AG04450 (cell line): ENCODE data around the gene TBATA. TPM values are rescaled to one million over a fixed set of nuclear protein-coding genes. Genes with fewer than 3 reads are reported as not detected.
"Not testable (repeated sequence)": the region's sequence is repeated elsewhere in the genome, so short reads cannot be mapped to it uniquely, and the experiment has no call there.

ENCODE experiments used
- CTCF ChIA-PET: fragments of 300-600, 350-600 bp; formaldehyde crosslinking; extraction: SDS; loops from one replicate; lab custom pipeline; 2022; ENCODE audit warnings: antibody characterized with exemption, inconsistent platforms; lab: Charles Lee
- POLR2A ChIA-PET: fragments of 350-600 bp; formaldehyde crosslinking; extraction: SDS; loops from one replicate; lab custom pipeline; 2021; ENCODE audit warnings: antibody characterized with exemption, inconsistent platforms; lab: Yijun Ruan, JAX
- DNase-seq: peaks from one replicate; pipeline ENCODE4 v3.0.0-alpha.2; 2011; ENCODE audit warnings: low read depth, low spot score
- H3K27ac ChIP-seq: one replicate; pipeline ENCODE4 v1.5.1; 2012; ENCODE audit warnings: low read depth, low read length, control low read depth
- H3K27me3 ChIP-seq: one replicate; pipeline ENCODE4 v1.6.0; 2012; ENCODE audit warnings: low read length; ENCODE audit not compliant: control insufficient read depth, insufficient read depth
- H3K4me3 ChIP-seq: 2 replicates; pipeline ENCODE4 v1.5.1; 2011; ENCODE audit warnings: mild to moderate bottlenecking, low read depth, low read length, control low read depth
- H3K9me3 ChIP-seq: 2 replicates; pipeline ENCODE4 v1.5.1; 2012; ENCODE audit warnings: low read length; ENCODE audit not compliant: control insufficient read depth, insufficient read depth
- polyA plus RNA-seq: library from polyadenylated mRNA; depleted of rRNA; stranded (reverse); fragments of >200 nt; gene quantifications from 2 replicates; pipeline ENCODE4 v1.2.3, GENCODE V29; 2011
- TF ChIP-seq, protein P1 (sequence below): IDR thresholded peaks from 2 replicates; pipeline ENCODE4 v1.5.1; 2011; ENCODE audit warnings: low read depth, low read length, control low read depth, inconsistent platforms

The TBATA gene
- polyA plus RNA-seq, 1 experiment, result not detected

DNA sequence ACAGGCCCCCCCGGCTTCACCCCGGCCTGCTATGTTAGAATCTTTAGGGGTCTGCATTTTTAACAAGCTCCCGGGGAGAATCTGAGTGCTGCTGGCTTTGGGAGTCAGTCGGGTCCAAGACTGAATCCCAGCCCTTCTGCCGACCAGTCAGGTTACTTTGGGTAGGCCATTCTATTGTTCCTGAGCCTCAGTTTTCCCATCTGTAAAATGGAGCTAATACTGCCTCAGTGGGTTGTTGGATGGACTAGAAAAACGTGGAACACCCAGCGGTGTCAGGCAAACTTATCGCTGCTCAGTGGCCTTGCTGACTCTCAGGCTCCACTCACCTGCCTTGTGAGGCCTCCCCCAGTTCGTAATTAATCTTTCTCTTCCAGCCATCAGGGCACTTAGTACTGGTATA, 11.7 kb downstream of the TBATA start:
- DNase-seq, result no peak
- CTCF ChIA-PET, result interaction anchor here (1.8 kb wide), 1 partner anchor 14 kb away, joined by 6 read pairs; no protein-coding TSS in a partner anchor

DNA sequence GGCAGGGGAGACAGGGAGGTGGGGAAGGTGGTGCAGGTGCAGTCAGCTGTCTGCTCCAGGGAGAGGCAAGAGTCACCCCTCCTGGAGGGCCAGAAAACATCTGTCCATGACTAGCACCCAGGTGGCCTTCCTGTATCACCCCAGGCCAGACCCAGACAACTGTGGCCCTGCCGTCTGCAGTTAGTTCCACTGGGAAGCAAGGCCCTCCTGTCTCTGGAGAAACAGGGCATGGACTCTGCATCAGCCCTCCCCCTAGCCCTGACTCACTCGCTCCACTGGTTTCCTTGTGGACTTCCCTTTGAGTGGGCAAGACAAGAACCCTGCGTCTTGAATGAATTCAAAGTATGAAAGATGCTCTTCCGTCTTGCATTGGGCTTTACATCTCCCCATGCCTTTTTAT, 12.6 kb downstream of the TBATA start:
- Histone ChIP-seq H3K27me3 (peaks cover 40% of the 10 kb centered on the region), H3K27ac (no peak overlapping the region), H3K4me3 (no peak overlapping the region), H3K9me3 (no peaks in the 10 kb centered on the region)
- DNase-seq, result no peak
- POLR2A ChIA-PET, result no interaction called here
- TF ChIP-seq, protein P1, sequence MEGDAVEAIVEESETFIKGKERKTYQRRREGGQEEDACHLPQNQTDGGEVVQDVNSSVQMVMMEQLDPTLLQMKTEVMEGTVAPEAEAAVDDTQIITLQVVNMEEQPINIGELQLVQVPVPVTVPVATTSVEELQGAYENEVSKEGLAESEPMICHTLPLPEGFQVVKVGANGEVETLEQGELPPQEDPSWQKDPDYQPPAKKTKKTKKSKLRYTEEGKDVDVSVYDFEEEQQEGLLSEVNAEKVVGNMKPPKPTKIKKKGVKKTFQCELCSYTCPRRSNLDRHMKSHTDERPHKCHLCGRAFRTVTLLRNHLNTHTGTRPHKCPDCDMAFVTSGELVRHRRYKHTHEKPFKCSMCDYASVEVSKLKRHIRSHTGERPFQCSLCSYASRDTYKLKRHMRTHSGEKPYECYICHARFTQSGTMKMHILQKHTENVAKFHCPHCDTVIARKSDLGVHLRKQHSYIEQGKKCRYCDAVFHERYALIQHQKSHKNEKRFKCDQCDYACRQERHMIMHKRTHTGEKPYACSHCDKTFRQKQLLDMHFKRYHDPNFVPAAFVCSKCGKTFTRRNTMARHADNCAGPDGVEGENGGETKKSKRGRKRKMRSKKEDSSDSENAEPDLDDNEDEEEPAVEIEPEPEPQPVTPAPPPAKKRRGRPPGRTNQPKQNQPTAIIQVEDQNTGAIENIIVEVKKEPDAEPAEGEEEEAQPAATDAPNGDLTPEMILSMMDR, result no peak
- CTCF ChIA-PET, result interaction anchor here (1.8 kb wide), 1 partner anchor 13 kb away, joined by 6 read pairs; no protein-coding TSS in a partner anchor

More for the DNA sequence above, 11.7 kb downstream of the TBATA start:
- H3K27me3 ChIP-seq, result peaks cover 36% of the 10 kb centered on the region
- H3K9me3 ChIP-seq, result no peaks in the 10 kb centered on the region
- H3K4me3 ChIP-seq, result no peak overlapping the region
- TF ChIP-seq, protein P1, result no peak
- POLR2A ChIA-PET, result no interaction called here
- no peak overlapping the region for H3K27ac ChIP-seq

DNA sequence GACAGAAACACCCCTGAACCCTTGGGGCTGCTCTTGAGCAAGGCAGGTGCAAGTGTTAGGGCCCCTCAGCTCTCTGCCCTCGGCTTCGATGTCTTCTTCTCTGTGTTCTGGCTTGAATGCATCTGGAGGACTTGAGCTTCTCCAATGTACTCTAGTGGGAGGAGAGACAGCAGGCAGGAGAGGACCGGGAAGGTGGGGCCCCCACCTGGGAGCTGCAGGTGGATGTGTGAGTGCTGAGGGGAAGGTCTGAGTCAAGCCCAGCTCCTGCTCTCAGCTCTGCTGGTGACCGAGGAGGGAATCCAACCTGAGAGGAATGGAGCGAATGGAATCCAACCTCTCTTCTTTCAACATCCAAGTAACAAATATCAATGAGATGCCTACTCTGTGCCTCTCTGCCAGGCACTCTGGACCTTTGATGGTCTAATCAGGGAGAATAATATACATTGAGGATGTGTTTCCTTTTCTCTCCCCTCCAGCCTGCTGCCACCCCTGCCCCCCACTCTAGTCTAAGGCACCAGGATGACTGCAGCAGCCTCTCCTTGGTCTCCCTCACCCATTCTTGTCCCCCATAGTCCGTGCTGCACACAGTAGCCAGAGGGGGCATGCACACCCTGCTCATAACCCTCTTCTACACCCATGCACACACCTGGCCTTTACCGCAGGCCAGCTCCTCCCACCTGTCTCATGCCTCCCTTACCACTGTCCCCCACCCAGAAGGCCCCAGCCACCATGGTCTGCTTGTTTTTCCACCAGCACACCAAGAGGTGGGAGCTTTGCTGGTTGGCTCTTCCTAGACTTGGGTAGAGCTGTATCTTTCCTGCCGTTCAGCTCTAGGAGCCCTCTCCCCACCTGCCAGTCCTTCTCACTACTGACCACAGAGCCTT, 13.6 kb downstream of the TBATA start:
- no peak for DNase-seq
- Histone ChIP-seq H3K27ac (no peak overlapping the region), H3K4me3 (no peak overlapping the region), H3K27me3 (peaks cover 42% of the 10 kb centered on the region), H3K9me3 (no peaks in the 10 kb centered on the region)
- TF ChIP-seq, protein P1, result no peak
- POLR2A ChIA-PET, result no interaction called here
- CTCF ChIA-PET, result no interaction called here

DNA sequence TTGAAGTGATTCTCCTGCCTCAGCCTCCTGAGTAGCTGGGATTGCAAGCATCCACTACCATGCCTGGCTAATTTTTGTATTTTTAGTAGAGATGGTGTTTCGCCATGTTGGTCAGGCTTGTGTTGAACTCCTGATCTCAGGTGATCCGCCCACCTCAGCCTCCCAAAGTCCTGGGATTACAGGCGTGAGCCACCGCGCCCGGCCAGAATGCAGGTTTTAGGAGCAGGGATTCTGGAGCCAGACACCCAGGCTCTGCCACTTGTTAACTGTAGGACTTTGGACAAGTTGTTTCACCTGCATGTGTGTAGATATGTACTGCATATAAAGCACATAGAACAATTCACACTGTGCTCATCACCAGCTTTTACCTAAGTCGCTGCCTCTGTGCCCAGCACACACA, 14.7 kb downstream of the TBATA start:
- peaks cover 43% of the 10 kb centered on the region for H3K27me3 ChIP-seq
- H3K9me3 ChIP-seq, DNase-seq, H3K4me3 ChIP-seq, H3K27ac ChIP-seq, POLR2A ChIA-PET: not testable (repeated sequence)
- CTCF ChIA-PET, result interaction anchor here (1.7 kb wide), 1 partner anchor 11 kb away, joined by 7 read pairs; no protein-coding TSS in a partner anchor

DNA sequence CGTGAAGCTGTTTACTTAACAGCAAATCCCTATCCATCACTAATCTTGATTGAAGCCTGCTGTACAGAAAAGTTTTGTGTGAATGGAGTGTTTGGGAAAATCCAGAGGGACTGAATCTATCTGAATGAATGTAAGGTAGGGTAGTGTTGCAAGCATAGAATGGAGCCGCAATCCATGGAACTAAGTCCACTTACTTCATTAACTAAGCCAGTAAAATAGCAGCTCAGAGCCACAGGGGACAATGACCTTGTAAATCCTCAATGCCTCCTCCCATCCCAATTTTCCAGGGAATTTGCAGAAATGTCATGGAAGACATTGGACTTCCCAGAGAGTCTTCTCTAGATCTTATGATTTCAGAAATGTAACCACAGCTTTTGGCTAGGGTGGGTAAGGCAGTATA, 15.2 kb downstream of the TBATA start:
- TF ChIP-seq, protein P1, result no peak
- CTCF ChIA-PET, result interaction anchor here (1.7 kb wide), 1 partner anchor 11 kb away, joined by 7 read pairs; no protein-coding TSS in a partner anchor
- no peak overlapping the region for H3K27ac ChIP-seq
- POLR2A ChIA-PET, result no interaction called here
- DNase-seq, result no peak
- no peak overlapping the region for H3K4me3 ChIP-seq
- H3K9me3 ChIP-seq, result peaks cover 8% of the 10 kb centered on the region
- H3K27me3 ChIP-seq, result peaks cover 41% of the 10 kb centered on the region
